SHP77 treated with DMSO at 0.1 percent for 48 hours (cell line): ENCODE results near the gene UBE2G2.

Experiments used
- DNase-seq: peaks from one replicate; lab custom pipeline; 2025; lab: John Stamatoyannopoulos, UW

UBE2G2 gene

GRCh38 chr21:44785620-44786335 is 15.8 kb downstream of the UBE2G2 start:
- peak; percentile 47 for DNase-seq

GRCh38 chr21:44784810-44785209 is 16.8 kb downstream of the UBE2G2 start:
- DNase-seq, result no peak

- DNase-seq, result no peak
Observed at GRCh38 chr21:44783020-44783696, 18.5 kb downstream of the UBE2G2 start.

DNA sequence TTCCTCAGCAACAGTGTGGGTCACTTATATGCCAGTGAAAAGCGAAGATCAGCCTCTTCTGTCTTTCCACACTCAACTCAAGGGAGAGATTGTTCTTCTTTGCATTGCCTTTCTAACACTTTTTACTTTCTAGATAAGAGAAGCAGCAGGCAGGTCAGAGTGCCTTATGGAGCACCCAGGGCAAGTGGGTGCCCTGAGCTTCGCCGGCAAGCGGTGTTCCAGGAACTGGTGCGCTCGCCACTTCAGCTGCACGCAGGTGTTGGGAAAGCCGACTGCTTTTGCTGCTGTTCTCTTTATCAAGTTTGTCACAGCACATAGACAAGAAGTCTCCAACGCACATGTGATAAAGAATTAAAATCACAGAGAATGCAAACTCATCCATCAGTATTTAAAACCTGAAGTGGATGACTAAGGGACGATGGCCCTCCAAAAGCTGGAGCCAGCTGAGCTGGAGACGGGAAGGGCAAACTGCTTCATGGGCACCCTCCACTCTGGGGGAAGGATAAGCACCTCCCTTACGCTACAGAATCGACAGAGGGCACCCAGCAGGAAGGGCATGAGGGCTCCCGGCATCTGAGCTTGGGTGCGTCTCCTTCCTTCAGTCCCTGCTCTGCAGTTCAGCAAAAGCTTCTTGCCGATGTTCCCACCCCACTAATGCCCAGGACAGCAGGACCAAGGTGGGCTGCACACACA is 20.7 kb downstream of the UBE2G2 start:
- no peak for DNase-seq

DNA sequence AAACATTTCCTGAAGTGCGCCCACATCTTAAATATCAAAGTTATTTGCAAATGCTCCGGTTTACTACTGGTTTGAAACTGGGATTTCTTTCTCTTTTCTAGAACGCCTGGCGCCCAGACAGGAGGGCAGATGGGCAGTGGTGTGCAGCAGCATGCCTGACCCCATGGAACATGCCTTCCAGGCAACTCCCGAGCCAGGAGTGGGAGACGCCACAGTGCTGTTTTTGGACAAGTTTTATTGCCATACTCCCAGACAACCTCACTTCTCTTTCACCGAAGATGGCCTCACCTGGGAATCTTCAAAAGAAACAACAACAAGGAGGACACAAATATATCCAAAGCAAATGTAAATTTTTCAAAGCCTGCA is 21.5 kb downstream of the UBE2G2 start:
- DNase-seq, result no peak

DNA sequence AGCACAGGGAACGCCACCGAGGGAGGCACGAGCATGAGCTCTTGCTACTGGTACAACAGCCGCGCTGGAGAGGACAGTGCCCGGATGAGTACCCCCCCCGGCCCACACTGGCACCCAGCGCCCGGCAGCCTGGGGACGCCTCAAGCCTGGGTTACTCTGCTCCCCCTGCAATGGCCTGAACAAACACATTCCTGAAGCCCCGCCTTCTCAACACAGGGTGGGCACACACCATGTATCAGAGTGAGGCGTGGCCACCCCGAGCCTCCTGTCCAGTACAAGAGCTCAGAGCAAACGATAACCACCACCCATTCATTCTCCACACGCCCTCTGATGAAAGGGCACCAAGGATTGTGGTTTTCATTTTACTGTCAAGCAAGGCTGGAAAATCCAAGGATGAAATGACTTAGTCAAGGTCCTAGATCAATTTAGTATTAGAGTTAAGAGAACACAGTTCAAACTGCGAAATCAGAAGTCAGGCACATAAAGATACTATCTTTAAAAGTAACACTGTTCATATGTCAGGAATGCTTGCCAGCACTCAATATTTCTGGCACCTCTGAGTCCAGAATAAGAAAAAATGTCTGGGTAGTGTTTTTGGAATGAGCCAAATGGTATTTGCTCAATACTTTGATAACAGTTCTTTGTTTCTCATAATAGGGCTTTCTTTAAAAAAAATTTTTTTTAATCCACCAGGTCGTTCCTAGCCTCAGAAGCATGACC is 22.0 kb downstream of the UBE2G2 start:
- no peak for DNase-seq

DNA sequence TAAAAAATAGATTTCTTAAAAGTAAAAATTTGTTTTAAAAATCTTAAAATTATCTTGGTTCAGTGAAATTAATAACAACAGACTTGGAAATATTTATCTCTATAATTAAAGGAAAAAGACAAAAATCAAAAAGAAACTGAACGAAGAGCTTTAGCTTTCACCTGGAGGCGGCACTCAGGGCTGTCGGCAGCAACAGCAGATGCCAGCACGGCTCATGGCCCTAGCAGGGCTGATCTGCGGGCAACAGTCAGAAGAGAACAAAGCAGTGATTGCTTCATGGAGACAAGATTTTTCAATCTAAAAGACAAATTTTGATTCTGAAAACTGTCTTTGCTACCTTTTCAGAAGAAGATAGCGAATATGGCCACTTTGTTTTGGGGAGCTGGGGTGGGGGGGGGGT is 22.6 kb downstream of the UBE2G2 start:
- DNase-seq, result no peak

- no peak for DNase-seq
Observed at GRCh38 chr21:44778499-44778911, 23.1 kb downstream of the UBE2G2 start.

GRCh38 chr21:44778094-44778493 is 23.5 kb downstream of the UBE2G2 start:
- DNase-seq, result no peak

- no peak for DNase-seq
Observed at GRCh38 chr21:44774972-44775371, 26.6 kb downstream of the UBE2G2 start.

DNA sequence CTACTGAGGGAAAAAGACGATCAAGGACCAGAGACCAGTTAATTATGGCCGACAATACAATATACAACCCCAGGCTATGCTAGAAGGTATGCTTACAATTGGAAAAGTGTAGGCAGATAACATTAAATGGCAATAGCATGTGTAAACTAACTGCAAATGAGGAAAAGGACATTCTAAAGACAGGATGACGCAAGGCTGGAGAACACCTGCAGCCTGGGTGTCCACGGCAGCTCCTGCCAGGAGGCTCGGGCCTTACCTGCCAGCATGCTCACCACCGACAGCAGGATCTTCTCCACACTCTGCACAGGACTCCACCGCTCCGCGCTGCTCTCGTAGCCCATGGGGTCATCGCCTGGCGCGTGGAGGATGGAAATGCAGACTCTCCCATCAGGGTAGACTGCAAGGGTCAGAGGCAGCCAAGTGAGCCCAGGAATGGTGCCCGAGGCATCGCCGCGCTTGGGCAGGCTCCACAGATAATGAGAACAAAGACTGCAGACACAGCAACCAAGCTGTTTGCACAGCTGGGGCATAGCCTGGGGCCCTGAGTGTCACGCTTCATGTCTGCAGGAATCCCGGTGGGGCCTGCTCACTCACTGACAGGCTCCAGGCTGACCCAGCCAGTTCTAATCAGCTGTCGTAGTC is 28.2 kb downstream of the UBE2G2 start:
- peak; percentile 91 for DNase-seq

GRCh38 chr21:44771896-44772525 is 29.6 kb downstream of the UBE2G2 start:
- DNase-seq, result no peak

DNA sequence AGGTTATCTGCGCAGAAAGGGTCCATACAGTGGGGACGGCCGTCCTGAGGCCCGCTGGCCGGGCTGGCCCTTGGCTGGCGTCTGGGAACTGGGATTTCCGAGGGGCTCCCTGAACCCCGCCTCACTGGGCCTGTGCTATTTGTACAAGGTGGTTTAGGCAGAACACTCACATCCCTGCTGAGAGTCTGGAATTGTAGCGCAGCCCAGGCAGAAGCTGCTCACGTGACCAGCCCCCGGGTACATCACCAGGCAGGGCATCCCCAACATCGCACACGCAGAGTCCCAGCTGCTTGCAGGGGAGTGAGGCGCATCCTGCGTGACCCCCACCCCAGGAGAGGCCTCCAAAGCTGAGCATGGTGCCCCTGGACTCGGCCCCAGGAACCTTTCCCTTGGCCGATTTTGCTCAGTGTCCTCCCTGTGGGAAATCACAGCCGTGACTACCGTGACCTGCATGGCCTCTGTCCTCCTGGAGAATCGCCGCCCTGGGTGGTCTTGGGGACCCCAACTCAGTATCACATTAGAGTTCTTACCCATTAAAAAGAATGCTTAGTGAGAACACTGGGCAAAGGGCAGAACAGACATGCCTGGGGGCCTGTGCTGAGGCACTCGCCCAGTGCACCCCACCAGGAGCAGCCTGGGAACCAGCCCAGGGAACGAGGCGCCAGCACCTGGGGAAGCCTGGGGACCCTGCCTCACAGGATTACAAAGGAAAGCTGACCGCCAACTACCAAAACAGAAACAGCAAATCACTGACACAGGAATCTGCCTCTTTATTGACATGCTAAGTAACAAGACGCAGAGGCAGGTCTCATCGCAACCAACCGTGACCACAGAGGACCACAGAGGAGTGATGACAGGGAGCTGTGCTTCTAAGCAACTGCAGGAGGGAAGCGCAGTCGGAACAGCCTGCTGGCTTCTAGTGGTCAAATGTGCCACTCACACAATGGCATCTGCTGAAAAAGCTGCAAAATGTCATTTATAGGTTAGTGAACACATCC is 33.5 kb downstream of the UBE2G2 start:
- DNase-seq, result no peak

GRCh38 chr21:44766818-44767354 is 34.7 kb downstream of the UBE2G2 start:
- DNase-seq, result no peak

DNA sequence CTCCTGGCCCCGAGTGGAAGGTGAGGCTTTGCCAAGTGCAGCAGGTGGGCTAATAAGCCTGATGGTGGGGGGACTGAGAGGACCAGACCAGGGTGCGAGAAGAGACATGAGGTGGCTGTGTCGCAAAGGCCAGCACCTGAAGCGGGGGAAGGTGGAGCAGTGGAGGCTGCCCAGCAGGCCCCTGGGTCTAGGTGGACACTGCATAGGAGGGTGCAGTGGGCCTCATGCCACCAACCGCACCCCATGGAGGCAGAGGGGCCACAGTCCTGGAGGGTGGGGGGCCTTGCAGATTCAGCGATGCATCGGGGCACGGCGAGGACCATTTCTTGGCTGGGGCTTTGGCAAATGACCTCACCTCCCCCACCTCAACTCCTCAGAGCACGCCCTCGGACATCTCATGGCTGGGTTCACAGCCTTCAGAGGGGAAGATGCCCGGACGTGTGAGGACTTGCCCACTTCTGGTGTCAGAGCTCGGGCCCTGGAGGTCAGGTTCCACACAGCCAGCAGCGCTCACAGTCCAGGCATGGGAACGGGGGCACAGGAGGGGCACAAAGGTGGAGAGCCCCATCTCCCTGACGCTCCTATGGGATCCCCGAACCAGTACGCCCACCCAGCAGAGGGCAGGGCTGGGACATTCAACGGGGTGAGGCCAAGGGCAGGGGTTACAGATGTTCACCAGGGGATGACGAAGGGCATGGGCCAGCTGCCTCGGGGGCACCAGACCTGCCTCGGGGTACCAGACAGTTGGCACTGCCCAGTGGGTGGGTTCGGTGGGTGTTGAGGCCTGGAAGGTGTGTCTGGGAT is 35.4 kb downstream of the UBE2G2 start:
- no peak for DNase-seq

GRCh38 chr21:44765231-44766013 is 36.2 kb downstream of the UBE2G2 start:
- no peak for DNase-seq

GRCh38 chr21:44764319-44765230 is 37.0 kb downstream of the UBE2G2 start:
- no peak for DNase-seq
